ENCODE results near the gene ENGASE.

The ENGASE gene

GRCh38 chr17:79120259-79120658, 45.6 kb downstream of the ENGASE start:
- no peak for TF ChIP-seq CTCF (conservative IDR thresholded peaks at IDR 0.05; ENCODE audit: low read length)
- TF ChIP-seq EZH2phosphoT487 (IDR thresholded peaks at IDR 0.05; ENCODE audit: borderline replicate concordance), result no peak
- Histone ChIP-seq H2AFZ (ENCODE audit: low read length) (no peak overlapping the region), H3F3A (ENCODE audit: low read depth) (no peaks in the 10 kb centered on the region), H3K4me3 (ENCODE audit: low read length, poor library complexity, severe bottlenecking) (no peak overlapping the region), H3K9me2 (replicated peaks; ENCODE audit: low read depth, low read length) (no peaks in the 10 kb centered on the region), H3K4me2 (ENCODE audit: low read depth, low read length, poor library complexity, severe bottlenecking) (no peak overlapping the region), H3K79me2 (ENCODE audit: insufficient read depth, low read length) (no peaks in the 10 kb centered on the region), H3K27me3 (ENCODE audit: insufficient read depth, low read length, poor library complexity, severe bottlenecking) (no peaks in the 10 kb centered on the region), H4K20me1 (ENCODE audit: insufficient read depth, low read length, poor library complexity, severe bottlenecking) (no peaks in the 10 kb centered on the region), H3K4me1 (ENCODE audit: insufficient read depth, low read length, poor library complexity, severe bottlenecking) (no peaks in the 10 kb centered on the region), H3K9me3 (ENCODE audit: insufficient read depth, low read depth, low read length) (no peaks in the 10 kb centered on the region), H3K9ac (ENCODE audit: low read depth, low read length, poor library complexity, severe bottlenecking) (no peak overlapping the region), H3K36me3 (ENCODE audit: insufficient read depth, low read length) (no peaks in the 10 kb centered on the region)

- no peaks in the 10 kb centered on the region for H4K20me1 ChIP-seq (ENCODE audit: insufficient read depth, low read length, poor library complexity, severe bottlenecking)
- H3K36me3 ChIP-seq (ENCODE audit: insufficient read depth, low read length), result no peaks in the 10 kb centered on the region
- TF ChIP-seq CTCF (conservative IDR thresholded peaks at IDR 0.05; ENCODE audit: low read length) (no peak), EZH2phosphoT487 (IDR thresholded peaks at IDR 0.05; ENCODE audit: borderline replicate concordance) (no peak)
- H3K4me1 ChIP-seq (ENCODE audit: insufficient read depth, low read length, poor library complexity, severe bottlenecking), result no peaks in the 10 kb centered on the region
- H3K9me3 ChIP-seq (ENCODE audit: insufficient read depth, low read depth, low read length), result no peaks in the 10 kb centered on the region
- no peaks in the 10 kb centered on the region for H3F3A ChIP-seq (ENCODE audit: low read depth)
- no peaks in the 10 kb centered on the region for H3K9me2 ChIP-seq (replicated peaks; ENCODE audit: low read depth, low read length)
- no peak overlapping the region for H3K4me3 ChIP-seq (ENCODE audit: low read length, poor library complexity, severe bottlenecking)
- no peak overlapping the region for H3K9ac ChIP-seq (ENCODE audit: low read depth, low read length, poor library complexity, severe bottlenecking)
- H3K79me2 ChIP-seq (ENCODE audit: insufficient read depth, low read length), result no peaks in the 10 kb centered on the region
- H3K4me2 ChIP-seq (ENCODE audit: low read depth, low read length, poor library complexity, severe bottlenecking), result no peak overlapping the region
- no peak overlapping the region for H2AFZ ChIP-seq (ENCODE audit: low read length)
- no peaks in the 10 kb centered on the region for H3K27me3 ChIP-seq (ENCODE audit: insufficient read depth, low read length, poor library complexity, severe bottlenecking)
These were observed 49.4 kb downstream of the ENGASE start for GRCh38 chr17:79123988-79124387.

- Histone ChIP-seq H3K4me2 (ENCODE audit: low read depth, low read length, poor library complexity, severe bottlenecking) (no peak overlapping the region), H3K79me2 (ENCODE audit: insufficient read depth, low read length) (no peaks in the 10 kb centered on the region), H3K9me3 (ENCODE audit: insufficient read depth, low read depth, low read length) (no peaks in the 10 kb centered on the region), H3K9me2 (replicated peaks; ENCODE audit: low read depth, low read length) (no peaks in the 10 kb centered on the region), H3K9ac (ENCODE audit: low read depth, low read length, poor library complexity, severe bottlenecking) (no peak overlapping the region), H3F3A (ENCODE audit: low read depth) (no peaks in the 10 kb centered on the region), H2AFZ (ENCODE audit: low read length) (no peak overlapping the region), H3K4me1 (ENCODE audit: insufficient read depth, low read length, poor library complexity, severe bottlenecking) (no peaks in the 10 kb centered on the region), H3K27me3 (ENCODE audit: insufficient read depth, low read length, poor library complexity, severe bottlenecking) (no peaks in the 10 kb centered on the region), H3K36me3 (ENCODE audit: insufficient read depth, low read length) (no peaks in the 10 kb centered on the region), H3K4me3 (ENCODE audit: low read length, poor library complexity, severe bottlenecking) (no peak overlapping the region), H4K20me1 (ENCODE audit: insufficient read depth, low read length, poor library complexity, severe bottlenecking) (no peaks in the 10 kb centered on the region)
- TF ChIP-seq EZH2phosphoT487 (IDR thresholded peaks at IDR 0.05; ENCODE audit: borderline replicate concordance) (no peak), CTCF (conservative IDR thresholded peaks at IDR 0.05; ENCODE audit: low read length) (no peak)
These were observed 50.0 kb downstream of the ENGASE start for GRCh38 chr17:79124513-79125209.
